Activated T-cell treated with anti-CD3 and anti-CD28 coated beads for 48 hours (primary cell): ENCODE data around the gene CRIP1.
A peak's percentile ranks its signal among the peaks of the same experiment; 100 is the strongest.

ENCODE experiments used
- DNase-seq: peaks from one replicate; pipeline ENCODE4 v3.0.0-alpha.2; 2020; ENCODE audit warnings: low read depth

The CRIP1 gene

GRCh38 chr14:105470350-105471296, 16.1 kb upstream of the CRIP1 start:
- DNase-seq, result no peak

GRCh38 chr14:105471297-105471821, 15.3 kb upstream of the CRIP1 start:
- DNase-seq, result no peak

DNA sequence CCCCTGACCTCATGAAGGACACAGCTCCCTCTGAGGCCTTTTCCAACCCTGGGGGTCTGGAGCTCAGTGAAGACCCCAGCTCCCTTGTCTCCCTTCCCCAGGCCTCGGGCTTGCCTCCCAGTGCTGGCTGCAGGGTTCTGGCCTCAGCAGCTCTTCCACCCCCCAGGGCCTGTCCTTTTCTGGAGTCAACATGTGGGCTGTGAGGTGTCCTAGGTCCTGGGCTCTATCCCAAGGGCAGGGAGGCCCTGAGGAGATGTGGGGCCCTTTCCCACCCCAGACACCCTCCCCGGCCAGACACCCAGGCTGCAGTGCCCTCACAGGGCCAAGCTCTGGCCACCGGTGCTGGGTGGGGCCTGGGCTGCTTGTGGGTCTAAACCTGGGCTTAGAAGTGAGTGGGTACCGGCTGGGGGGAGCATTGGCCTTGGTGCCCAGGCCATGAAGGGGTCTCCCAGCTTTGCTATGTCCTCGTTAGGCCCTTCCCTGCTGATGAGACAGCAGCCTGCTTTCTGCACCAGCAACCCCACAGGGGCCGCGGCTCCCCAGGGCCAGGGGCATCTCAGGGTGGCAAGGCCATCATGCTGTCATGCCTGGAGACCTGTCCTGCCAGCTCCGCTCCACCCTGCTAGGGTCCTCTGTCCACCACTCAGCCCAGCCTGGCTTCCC, 14.7 kb upstream of the CRIP1 start:
- DNase-seq, result no peak

- DNase-seq, result no peak
Observed at GRCh38 chr14:105472486-105472991, 14.1 kb upstream of the CRIP1 start.

DNA sequence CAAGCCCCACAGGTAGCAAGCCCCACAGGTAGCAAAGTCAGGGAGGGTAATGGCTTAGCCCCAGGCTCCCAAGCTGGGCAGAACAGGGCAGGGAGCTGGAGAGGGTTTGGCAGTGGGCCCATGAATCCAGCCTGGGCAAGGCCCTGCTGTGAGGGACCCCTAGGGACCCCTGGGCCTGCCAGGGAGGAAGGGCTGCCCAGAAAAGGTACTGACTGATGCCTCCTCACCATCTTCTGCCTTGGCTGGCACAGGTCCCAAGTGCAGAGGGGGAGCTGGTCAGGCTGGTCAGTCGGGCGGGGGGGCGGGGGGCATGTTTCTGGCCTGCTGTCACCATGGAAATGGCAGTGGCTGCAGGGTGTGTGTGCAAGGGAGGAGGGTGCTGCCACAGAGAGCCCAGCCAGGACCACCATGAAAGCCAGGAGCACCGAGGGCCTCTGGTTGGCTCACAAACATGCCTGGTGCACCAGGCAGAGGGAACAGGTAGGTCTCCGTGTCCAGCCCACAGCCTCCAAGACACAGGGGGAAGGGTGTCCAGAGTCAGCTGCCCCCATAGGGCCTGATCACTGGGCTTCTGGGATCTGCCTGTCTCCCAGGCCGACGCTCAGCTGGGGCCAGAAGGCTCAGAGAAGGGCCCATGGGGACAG, 13.5 kb upstream of the CRIP1 start:
- DNase-seq, result no peak

- DNase-seq, result peak; percentile 48
Observed at GRCh38 chr14:105473677-105474482, 12.8 kb upstream of the CRIP1 start.

- DNase-seq, result no peak
Observed at GRCh38 chr14:105474483-105475268, 12.0 kb upstream of the CRIP1 start, which contains the start of gene CRIP2. Gene CRIP2, plus strand, starts transcription at chr14:105474821. Its CDS starts 42 bp downstream, at chr14:105474863.

GRCh38 chr14:105475269-105476096, 11.2 kb upstream of the CRIP1 start:
- no peak for DNase-seq

DNA sequence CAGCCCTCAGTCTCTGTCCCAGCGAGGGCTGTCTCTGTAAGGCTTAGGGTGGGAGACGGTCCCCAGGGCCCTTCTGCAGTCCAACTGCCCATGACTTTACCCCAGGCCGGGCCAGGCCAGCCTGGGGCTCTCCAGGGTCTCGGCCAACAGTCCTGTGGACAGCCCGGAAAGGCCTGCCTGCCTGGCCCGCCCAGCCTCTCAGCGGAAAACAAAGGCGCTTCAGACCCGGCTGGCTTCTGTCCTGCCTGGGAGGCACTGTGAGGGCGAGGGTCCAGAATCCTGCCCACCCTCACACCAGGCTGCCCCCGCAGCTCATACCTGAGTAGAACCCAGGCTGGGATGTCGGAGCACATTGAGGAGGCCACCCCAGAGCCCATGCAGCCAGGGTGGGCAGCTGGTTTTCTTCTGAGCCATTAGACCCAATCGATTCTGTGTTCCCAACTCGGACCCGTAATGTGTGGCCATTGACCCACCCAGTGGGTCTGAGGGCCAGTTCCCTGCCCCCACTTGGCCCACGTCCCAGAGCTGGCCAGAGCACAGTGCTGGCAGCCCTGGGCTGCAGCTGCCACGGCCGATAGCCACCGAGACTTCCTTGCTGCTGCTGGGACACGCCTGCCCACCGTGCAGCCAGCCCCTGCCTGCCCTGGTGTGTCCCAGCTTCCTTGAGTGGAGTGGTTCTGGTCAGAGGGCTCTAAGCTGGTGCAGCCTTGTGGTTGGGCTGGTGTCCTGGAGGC, 10.4 kb upstream of the CRIP1 start:
- no peak for DNase-seq

- no peak for DNase-seq
Observed at GRCh38 chr14:105476831-105477659, 9.6 kb upstream of the CRIP1 start.

GRCh38 chr14:105477660-105478397, 8.9 kb upstream of the CRIP1 start:
- DNase-seq, result no peak

- DNase-seq, result no peak
Observed at GRCh38 chr14:105478398-105479251, 8.1 kb upstream of the CRIP1 start.

DNA sequence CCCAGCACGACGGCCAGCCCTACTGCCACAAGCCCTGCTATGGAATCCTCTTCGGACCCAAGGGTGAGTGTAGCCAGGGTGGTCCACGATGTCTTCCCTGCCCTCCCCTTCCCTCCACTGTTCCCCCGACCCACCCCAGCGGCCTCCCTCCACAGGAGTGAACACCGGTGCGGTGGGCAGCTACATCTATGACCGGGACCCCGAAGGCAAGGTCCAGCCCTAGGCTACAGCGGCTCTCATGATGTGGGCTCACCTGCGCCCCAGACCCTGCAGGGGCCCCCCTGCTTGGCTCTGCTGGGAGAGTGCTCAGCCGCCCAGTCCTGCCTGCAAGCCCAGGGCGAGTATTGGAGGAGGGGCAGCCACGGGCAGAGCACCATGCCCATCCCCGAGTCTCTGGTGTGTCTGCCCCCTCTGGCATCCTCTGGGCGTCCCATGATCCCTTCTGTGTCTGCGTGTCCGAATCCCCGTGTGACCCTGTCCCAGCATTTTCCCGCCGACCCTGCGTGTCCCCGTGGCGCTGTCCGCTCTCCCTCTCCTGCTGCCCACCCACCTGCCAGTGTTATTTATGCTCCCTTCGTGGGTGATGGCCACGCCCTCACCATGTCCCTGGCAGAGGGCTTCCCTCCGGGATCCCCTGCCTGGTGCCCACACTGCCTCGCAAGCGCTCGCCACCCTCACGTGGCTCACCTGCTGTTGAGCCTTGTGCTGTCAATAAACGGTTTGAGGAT, 7.1 kb upstream of the CRIP1 start:
- no peak for DNase-seq

DNA sequence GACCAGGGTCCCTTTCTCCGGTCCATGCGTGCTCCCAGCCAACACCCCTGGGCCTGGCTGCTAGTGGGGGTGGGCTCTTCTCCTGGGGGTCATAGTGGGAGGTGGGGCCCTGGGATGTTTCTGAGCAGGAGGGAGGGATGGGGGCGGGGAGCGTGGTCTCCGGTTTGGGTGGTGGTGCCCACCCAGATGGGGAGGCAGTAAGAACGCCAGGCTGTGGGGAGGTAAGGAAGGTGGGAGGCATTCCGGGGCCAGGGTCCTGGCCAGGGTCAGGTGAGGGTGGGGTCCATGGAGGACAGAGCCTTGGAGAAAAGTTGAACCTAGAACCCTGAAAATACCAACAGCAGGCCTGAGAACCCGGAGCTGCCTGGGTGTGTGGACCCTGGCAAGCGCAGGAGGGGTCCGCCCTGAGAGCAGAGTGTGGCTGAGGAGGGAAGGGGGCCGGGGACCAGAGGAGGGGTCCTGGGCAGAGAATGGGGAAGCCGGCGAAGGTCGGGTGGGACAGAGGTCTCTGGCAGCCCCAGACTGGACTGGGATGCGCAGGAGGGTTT, 6.4 kb upstream of the CRIP1 start:
- DNase-seq, result no peak
